ENCODE measurements around the gene CR1L. TPM values are rescaled to one million over a fixed set of nuclear protein-coding genes. Genes with fewer than 3 reads are reported as not detected.

Gene CR1L
- total and polyA plus RNA-seq, 2 donors (not counting 1 experiment from before 2014, with no cell fraction given) = not detected

- no peak for TF ChIP-seq CTCF (conservative IDR thresholded peaks at IDR 0.05 in 1 of 2, IDR thresholded peaks at IDR 0.05 in 1 of 2; ENCODE audit: low read depth in 1 of 2, low read length in 2 of 2)
- TF ChIP-seq EZH2 (IDR thresholded peaks at IDR 0.05; ENCODE audit: low read length, missing control alignments) = no peak
- Histone ChIP-seq H2AFZ (ENCODE audit: low read length) (no peak overlapping the region), H4K20me1 (ENCODE audit: control insufficient read depth, extremely low read depth, insufficient read depth, low read length) (peaks cover 5% of the 10 kb centered on the region), H3K36me3 (ENCODE audit: control insufficient read depth, insufficient read depth, low read length) (peaks cover 4% of the 10 kb centered on the region), H3K4me2 (ENCODE audit: extremely low read depth, insufficient read depth, low read length) (peak overlapping the region; percentile 78), H3K27me3 (ENCODE audit: control insufficient read depth, insufficient read depth, low read length) (no peaks in the 10 kb centered on the region), H3K27ac (ENCODE audit: insufficient read depth, low read length) (no peak overlapping the region), H3K9me3 (ENCODE audit: control insufficient read depth, insufficient read depth, low read depth, low read length) (no peaks in the 10 kb centered on the region), H3K79me2 (ENCODE audit: control insufficient read depth, insufficient read depth, low read length) (peaks cover 51% of the 10 kb centered on the region), H3K4me3 (replicated peaks in 1 of 4; ENCODE audit: control extremely low read depth in 1 of 4, insufficient read depth in 1 of 4, low read depth in 3 of 4, low read length in 4 of 4) (peak overlapping the region in 3 of 4 experiments; percentile 25 to 91 (median 69)), H3K4me1 (ENCODE audit: control insufficient read depth, extremely low read depth, insufficient read depth, low read length) (peaks cover 6% of the 10 kb centered on the region), H3K9ac (ENCODE audit: insufficient read depth, low read length) (no peak overlapping the region)
- no peak for DNase-seq (ENCODE audit: low read depth in 2 of 2)
Measured at GRCh38 chr1:207754011-207754410, 109.1 kb downstream of the CR1L start.

- Histone ChIP-seq H3K27ac (ENCODE audit: insufficient read depth, low read length) (no peak overlapping the region), H3K4me1 (ENCODE audit: control insufficient read depth, extremely low read depth, insufficient read depth, low read length) (peaks cover 6% of the 10 kb centered on the region), H3K9me3 (ENCODE audit: control insufficient read depth, insufficient read depth, low read depth, low read length) (no peaks in the 10 kb centered on the region), H3K27me3 (ENCODE audit: control insufficient read depth, insufficient read depth, low read length) (no peaks in the 10 kb centered on the region), H2AFZ (ENCODE audit: low read length) (no peak overlapping the region), H3K36me3 (ENCODE audit: control insufficient read depth, insufficient read depth, low read length) (peaks cover 6% of the 10 kb centered on the region), H3K4me2 (ENCODE audit: extremely low read depth, insufficient read depth, low read length) (no peak overlapping the region), H3K79me2 (ENCODE audit: control insufficient read depth, insufficient read depth, low read length) (peaks cover 51% of the 10 kb centered on the region), H3K9ac (ENCODE audit: insufficient read depth, low read length) (no peak overlapping the region), H4K20me1 (ENCODE audit: control insufficient read depth, extremely low read depth, insufficient read depth, low read length) (peaks cover 5% of the 10 kb centered on the region), H3K4me3 (replicated peaks in 1 of 4; ENCODE audit: control extremely low read depth in 1 of 4, insufficient read depth in 1 of 4, low read depth in 3 of 4, low read length in 4 of 4) (peak overlapping the region in 1 of 4 experiments; percentile 9)
- DNase-seq (ENCODE audit: low read depth in 2 of 2) = peak in 1 of 2 donors; percentile 4
- no peak for TF ChIP-seq EZH2 (IDR thresholded peaks at IDR 0.05; ENCODE audit: low read length, missing control alignments)
- TF ChIP-seq CTCF (conservative IDR thresholded peaks at IDR 0.05 in 1 of 2, IDR thresholded peaks at IDR 0.05 in 1 of 2; ENCODE audit: low read depth in 1 of 2, low read length in 2 of 2) = no peak
Measured at GRCh38 chr1:207754974-207755700, 110.2 kb downstream of the CR1L start.

GRCh38 chr1:207755846-207756693, 111.1 kb downstream of the CR1L start:
- Histone ChIP-seq H3K9ac (ENCODE audit: insufficient read depth, low read length) (no peak overlapping the region), H3K9me3 (ENCODE audit: control insufficient read depth, insufficient read depth, low read depth, low read length) (no peaks in the 10 kb centered on the region), H3K27me3 (ENCODE audit: control insufficient read depth, insufficient read depth, low read length) (no peaks in the 10 kb centered on the region), H3K79me2 (ENCODE audit: control insufficient read depth, insufficient read depth, low read length) (peaks cover 51% of the 10 kb centered on the region), H3K27ac (ENCODE audit: insufficient read depth, low read length) (no peak overlapping the region), H4K20me1 (ENCODE audit: control insufficient read depth, extremely low read depth, insufficient read depth, low read length) (peaks cover 5% of the 10 kb centered on the region), H2AFZ (ENCODE audit: low read length) (no peak overlapping the region), H3K4me3 (replicated peaks in 1 of 4; ENCODE audit: control extremely low read depth in 1 of 4, insufficient read depth in 1 of 4, low read depth in 3 of 4, low read length in 4 of 4) (no peak overlapping the region), H3K4me2 (ENCODE audit: extremely low read depth, insufficient read depth, low read length) (no peak overlapping the region), H3K36me3 (ENCODE audit: control insufficient read depth, insufficient read depth, low read length) (peaks cover 7% of the 10 kb centered on the region), H3K4me1 (ENCODE audit: control insufficient read depth, extremely low read depth, insufficient read depth, low read length) (peaks cover 4% of the 10 kb centered on the region)
- no peak for DNase-seq (ENCODE audit: low read depth in 2 of 2)
- TF ChIP-seq EZH2 (IDR thresholded peaks at IDR 0.05; ENCODE audit: low read length, missing control alignments) = no peak
- no peak for TF ChIP-seq CTCF (conservative IDR thresholded peaks at IDR 0.05 in 1 of 2, IDR thresholded peaks at IDR 0.05 in 1 of 2; ENCODE audit: low read depth in 1 of 2, low read length in 2 of 2)
